Fibroblast of lung (primary cell): ENCODE measurements around the gene RPS6KB1.

ENCODE experiments used
- EZH2 ChIP-seq: IDR thresholded peaks from 2 replicates; pipeline ENCODE4 v1.5.1; 2012; ENCODE audit warnings: low read length, control low read depth, mild to moderate bottlenecking; ENCODE audit errors: missing control alignments
- TF ChIP-seq, protein P1 (sequence below), 2 donors: IDR thresholded peaks in 1 of 2; conservative IDR thresholded peaks in 1 of 2; 1 replicate in 1 of 2; 2 replicates in 1 of 2; pipeline ENCODE4 v1.5.1; 2011 to 2012; ENCODE audit warnings: low read length in 2 of 2, control low read depth in 1 of 2, inconsistent platforms in 1 of 2, low read depth in 1 of 2, mild to moderate bottlenecking in 1 of 2

DNA sequence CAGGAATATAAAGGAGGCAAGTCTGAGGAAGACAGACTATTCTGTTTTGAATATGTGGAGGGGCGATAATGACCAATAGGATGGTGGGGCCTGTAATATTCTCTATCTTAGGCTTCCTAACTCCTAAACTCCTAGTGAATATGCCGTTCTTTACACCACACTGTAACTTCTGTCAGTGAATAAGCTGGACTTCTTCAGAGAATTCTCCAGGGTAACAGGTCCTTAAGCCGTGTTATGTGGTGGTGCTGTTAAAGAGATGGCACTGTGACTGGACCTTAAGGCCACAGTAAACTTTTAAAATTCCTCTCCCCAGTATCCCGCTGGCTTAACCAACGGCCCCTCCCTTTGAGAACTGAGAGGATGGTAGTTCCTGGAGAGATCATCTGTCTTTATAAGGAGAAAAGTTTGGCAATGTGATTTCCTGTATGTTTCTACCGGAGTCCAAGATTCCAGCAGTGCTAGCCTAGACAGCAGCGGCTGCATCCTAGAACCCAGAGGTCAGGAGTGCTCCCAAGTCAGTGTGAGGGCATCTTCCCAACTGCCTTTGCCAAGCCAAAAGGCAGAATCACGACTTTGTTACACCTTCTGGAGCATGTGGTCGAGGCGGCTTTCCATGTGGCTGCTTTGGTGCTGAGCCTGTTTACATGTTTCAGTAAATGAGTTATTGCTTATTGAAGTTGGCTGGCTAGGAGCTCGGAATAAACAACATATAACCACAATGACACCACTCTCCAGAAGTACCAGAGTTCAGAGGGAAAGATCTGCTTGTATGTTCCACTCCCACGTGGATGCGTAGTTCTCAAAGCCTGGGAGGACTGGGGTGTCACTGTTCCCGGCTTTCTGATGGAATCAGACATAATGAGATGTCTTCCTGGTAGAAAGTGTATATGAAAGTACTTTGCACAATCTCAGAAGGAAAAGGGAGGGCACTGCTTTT, 41.2 kb upstream of the RPS6KB1 start:
- TF ChIP-seq, protein P1, sequence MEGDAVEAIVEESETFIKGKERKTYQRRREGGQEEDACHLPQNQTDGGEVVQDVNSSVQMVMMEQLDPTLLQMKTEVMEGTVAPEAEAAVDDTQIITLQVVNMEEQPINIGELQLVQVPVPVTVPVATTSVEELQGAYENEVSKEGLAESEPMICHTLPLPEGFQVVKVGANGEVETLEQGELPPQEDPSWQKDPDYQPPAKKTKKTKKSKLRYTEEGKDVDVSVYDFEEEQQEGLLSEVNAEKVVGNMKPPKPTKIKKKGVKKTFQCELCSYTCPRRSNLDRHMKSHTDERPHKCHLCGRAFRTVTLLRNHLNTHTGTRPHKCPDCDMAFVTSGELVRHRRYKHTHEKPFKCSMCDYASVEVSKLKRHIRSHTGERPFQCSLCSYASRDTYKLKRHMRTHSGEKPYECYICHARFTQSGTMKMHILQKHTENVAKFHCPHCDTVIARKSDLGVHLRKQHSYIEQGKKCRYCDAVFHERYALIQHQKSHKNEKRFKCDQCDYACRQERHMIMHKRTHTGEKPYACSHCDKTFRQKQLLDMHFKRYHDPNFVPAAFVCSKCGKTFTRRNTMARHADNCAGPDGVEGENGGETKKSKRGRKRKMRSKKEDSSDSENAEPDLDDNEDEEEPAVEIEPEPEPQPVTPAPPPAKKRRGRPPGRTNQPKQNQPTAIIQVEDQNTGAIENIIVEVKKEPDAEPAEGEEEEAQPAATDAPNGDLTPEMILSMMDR (conservative IDR thresholded peaks at IDR 0.05 in 1 of 2, IDR thresholded peaks at IDR 0.05 in 1 of 2; ENCODE audit: low read depth in 1 of 2, low read length in 2 of 2) = no peak
- no peak for TF ChIP-seq EZH2
